Mesendoderm (in vitro differentiated cells): Measurements from ENCODE around the gene PRDM12.

ENCODE experiments used
- DNase-seq: peaks from one replicate; pipeline ENCODE4 v3.0.0; 2013
- H2AK5ac ChIP-seq: 2 replicates; pipeline ENCODE4 v1.6.1; 2013; ENCODE audit warnings: low read length, inconsistent platforms
- H2BK120ac ChIP-seq: 2 replicates; pipeline ENCODE4 v1.6.1; 2013; ENCODE audit warnings: low read depth, mild to moderate bottlenecking, low read length, moderate library complexity, mixed read lengths
- H2BK15ac ChIP-seq: replicated peaks from 2 replicates; pipeline ENCODE4 v1.6.1; 2013; ENCODE audit warnings: low read depth, mild to moderate bottlenecking, moderate library complexity
- H2BK5ac ChIP-seq: 2 replicates; pipeline ENCODE4 v1.6.1; 2013; ENCODE audit warnings: low read length, inconsistent platforms
- H3K18ac ChIP-seq: 2 replicates; pipeline ENCODE4 v1.6.1; 2013; ENCODE audit warnings: mild to moderate bottlenecking, low read length, mixed read lengths
- H3K23ac ChIP-seq: one replicate; pipeline ENCODE4 v1.6.1; 2013; ENCODE audit warnings: low read length
- H3K27ac ChIP-seq: 2 replicates; pipeline ENCODE4 v1.5.1; 2013; ENCODE audit warnings: low read depth, mild to moderate bottlenecking, inconsistent platforms, low read length, moderate library complexity
- H3K27me3 ChIP-seq: 2 replicates; pipeline ENCODE4 v1.6.1; 2013; ENCODE audit warnings: low read length, control low read depth, mild to moderate bottlenecking, inconsistent platforms; ENCODE audit not compliant: insufficient read depth, poor library complexity
- H3K36me3 ChIP-seq: 2 replicates; pipeline ENCODE4 v1.6.1; 2013; ENCODE audit warnings: low read length, inconsistent platforms; ENCODE audit not compliant: control insufficient read depth, insufficient read depth
- H3K4ac ChIP-seq: one replicate; pipeline ENCODE4 v1.6.1; 2013; ENCODE audit warnings: low read depth, mild to moderate bottlenecking, low read length, moderate library complexity
- H3K4me1 ChIP-seq: 2 replicates; pipeline ENCODE4 v1.6.1; 2013; ENCODE audit warnings: low read depth, low read length, inconsistent platforms; ENCODE audit not compliant: control insufficient read depth
- H3K4me2 ChIP-seq: 2 replicates; pipeline ENCODE4 v1.6.1; 2013; ENCODE audit warnings: low read length
- H3K4me3 ChIP-seq: 2 replicates; pipeline ENCODE4 v1.5.1; 2013; ENCODE audit warnings: mild to moderate bottlenecking, low read length
- H3K56ac ChIP-seq: one replicate; pipeline ENCODE4 v1.6.1; 2013; ENCODE audit warnings: low read length
- H3K79me1 ChIP-seq: 2 replicates; pipeline ENCODE4 v1.6.1; 2013; ENCODE audit warnings: low read length, inconsistent platforms
- H3K79me2 ChIP-seq: 2 replicates; pipeline ENCODE4 v1.6.1; 2013; ENCODE audit warnings: mild to moderate bottlenecking, low read length; ENCODE audit not compliant: control insufficient read depth, insufficient read depth
- H3K9ac ChIP-seq: 2 replicates; pipeline ENCODE4 v1.6.1; 2013; ENCODE audit warnings: low read length, inconsistent platforms
- H4K5ac ChIP-seq: one replicate; pipeline ENCODE4 v1.6.1; 2013; ENCODE audit warnings: low read length
- H4K8ac ChIP-seq: one replicate; pipeline ENCODE4 v1.6.1; 2013; ENCODE audit warnings: low read depth, mild to moderate bottlenecking, control low read depth, low read length, moderate library complexity
- WGBS: extraction: QIAGEN DNeasy Blood & Tissue Kit; methylation state at CpG from one replicate; pipeline ENCODE4 v1.1.7; 2013; ENCODE audit warnings: low lambda C conversion rate, missing lambda C conversion rate; ENCODE audit not compliant: insufficient coverage; ENCODE audit errors: extremely low coverage; 5-methylcytosine and 5-hydroxymethylcytosine counted together

The PRDM12 gene

GRCh38 chr9:130631331-130632080 is 32.9 kb upstream of the PRDM12 start:
- H3K23ac ChIP-seq = no peak overlapping the region
- no peak overlapping the region for H3K4me3 ChIP-seq
- H3K4ac ChIP-seq = no peak overlapping the region
- H4K5ac ChIP-seq = no peak overlapping the region
- WGBS = no CpG with 5 or more reads among the region's 22 CpGs
- H3K4me2 ChIP-seq = no peak overlapping the region
- no peak overlapping the region for H2BK15ac ChIP-seq
- no peak overlapping the region for H4K8ac ChIP-seq
- H3K79me1 ChIP-seq = no peaks in the 10 kb centered on the region
- DNase-seq = no peak
- H2BK5ac ChIP-seq = no peak overlapping the region
- no peaks in the 10 kb centered on the region for H3K27me3 ChIP-seq
- H3K79me2 ChIP-seq = no peaks in the 10 kb centered on the region
- no peak overlapping the region for H3K18ac ChIP-seq
- no peak overlapping the region for H2BK120ac ChIP-seq
- peaks cover 20% of the 10 kb centered on the region for H3K36me3 ChIP-seq
- no peak overlapping the region for H3K56ac ChIP-seq
- no peak overlapping the region for H2AK5ac ChIP-seq
- H3K9ac ChIP-seq = no peak overlapping the region
- H3K27ac ChIP-seq = no peak overlapping the region
- no peaks in the 10 kb centered on the region for H3K4me1 ChIP-seq

- no peaks in the 10 kb centered on the region for H3K4me1 ChIP-seq
- no peak for DNase-seq
- H4K5ac ChIP-seq = no peak overlapping the region
- no peaks in the 10 kb centered on the region for H3K79me2 ChIP-seq
- peaks cover 23% of the 10 kb centered on the region for H3K36me3 ChIP-seq
- no peak overlapping the region for H4K8ac ChIP-seq
- H3K23ac ChIP-seq = no peak overlapping the region
- H3K4me3 ChIP-seq = no peak overlapping the region
- no peak overlapping the region for H2BK15ac ChIP-seq
- H3K4me2 ChIP-seq = no peak overlapping the region
- no peaks in the 10 kb centered on the region for H3K27me3 ChIP-seq
- no peak overlapping the region for H3K4ac ChIP-seq
- no peak overlapping the region for H2BK5ac ChIP-seq
- no peaks in the 10 kb centered on the region for H3K79me1 ChIP-seq
- no peak overlapping the region for H3K56ac ChIP-seq
- H2AK5ac ChIP-seq = no peak overlapping the region
- WGBS = no CpG with 5 or more reads among the region's 13 CpGs
- H3K18ac ChIP-seq = no peak overlapping the region
- H2BK120ac ChIP-seq = no peak overlapping the region
- H3K27ac ChIP-seq = no peak overlapping the region
- H3K9ac ChIP-seq = no peak overlapping the region
Measured at GRCh38 chr9:130632081-130632710, 32.2 kb upstream of the PRDM12 start.

- Histone ChIP-seq H2BK15ac (no peak overlapping the region), H3K27ac (no peak overlapping the region), H2BK5ac (no peak overlapping the region), H4K5ac (no peak overlapping the region), H3K23ac (no peak overlapping the region), H3K4ac (no peak overlapping the region), H4K8ac (no peak overlapping the region), H3K36me3 (peaks cover 19% of the 10 kb centered on the region), H3K79me1 (no peaks in the 10 kb centered on the region), H3K56ac (no peak overlapping the region), H2AK5ac (no peak overlapping the region), H3K4me1 (no peaks in the 10 kb centered on the region), H3K27me3 (no peaks in the 10 kb centered on the region), H3K18ac (no peak overlapping the region), H3K79me2 (no peaks in the 10 kb centered on the region), H3K4me3 (no peak overlapping the region), H3K9ac (no peak overlapping the region), H3K4me2 (no peak overlapping the region), H2BK120ac (no peak overlapping the region)
- DNase-seq = no peak
- no CpG with 5 or more reads among the region's 7 CpGs for WGBS
Measured at GRCh38 chr9:130632841-130633240, 31.6 kb upstream of the PRDM12 start.

- no CpG with 5 or more reads among the region's 25 CpGs for WGBS
- Histone ChIP-seq H3K36me3 (peaks cover 19% of the 10 kb centered on the region), H3K4me3 (no peak overlapping the region)
Measured at GRCh38 chr9:130633336-130634190, 30.8 kb upstream of the PRDM12 start.

GRCh38 chr9:130634191-130634768 is 30.1 kb upstream of the PRDM12 start:
- no peak overlapping the region for H3K4ac ChIP-seq
- H3K18ac ChIP-seq = no peak overlapping the region
- H4K8ac ChIP-seq = no peak overlapping the region
- no peak overlapping the region for H3K23ac ChIP-seq
- no peak overlapping the region for H3K27ac ChIP-seq
- no peak overlapping the region for H3K56ac ChIP-seq
- DNase-seq = no peak
- H3K4me3 ChIP-seq = no peak overlapping the region
- no peak overlapping the region for H3K9ac ChIP-seq
- H4K5ac ChIP-seq = no peak overlapping the region
- H2BK15ac ChIP-seq = no peak overlapping the region
- no peaks in the 10 kb centered on the region for H3K27me3 ChIP-seq
- H2BK120ac ChIP-seq = no peak overlapping the region
- WGBS = no CpG with 5 or more reads among the region's 14 CpGs
- no peak overlapping the region for H2BK5ac ChIP-seq
- H3K4me1 ChIP-seq = no peaks in the 10 kb centered on the region
- no peak overlapping the region for H3K4me2 ChIP-seq
- H3K36me3 ChIP-seq = peaks cover 18% of the 10 kb centered on the region
- no peaks in the 10 kb centered on the region for H3K79me1 ChIP-seq
- H3K79me2 ChIP-seq = no peaks in the 10 kb centered on the region
- H2AK5ac ChIP-seq = no peak overlapping the region

More at GRCh38 chr9:130633336-130634190, 30.8 kb upstream of the PRDM12 start:
- Histone ChIP-seq H3K4ac (no peak overlapping the region), H4K8ac (no peak overlapping the region), H3K4me1 (no peaks in the 10 kb centered on the region), H2BK120ac (no peak overlapping the region), H3K27me3 (no peaks in the 10 kb centered on the region), H3K18ac (no peak overlapping the region), H3K4me2 (no peak overlapping the region), H3K27ac (no peak overlapping the region), H3K79me1 (no peaks in the 10 kb centered on the region), H2BK15ac (no peak overlapping the region), H3K23ac (no peak overlapping the region), H2AK5ac (no peak overlapping the region), H4K5ac (no peak overlapping the region), H3K56ac (no peak overlapping the region), H3K9ac (no peak overlapping the region), H3K79me2 (no peaks in the 10 kb centered on the region), H2BK5ac (no peak overlapping the region)
- no peak for DNase-seq
